Retina (tissue), 1 donor: ENCODE results near the gene BCAM.
A peak's percentile ranks its signal among the peaks of the same experiment; 100 is the strongest.

ENCODE experiments used
- DNase-seq: peaks from one replicate; pipeline ENCODE4 v3.0.0-alpha.2; 2016

The BCAM gene

GRCh38 chr19:44792281-44792680 lies 16.6 kb upstream of the BCAM start:
- no peak for DNase-seq

- DNase-seq = no peak
Observed at GRCh38 chr19:44794610-44795009, 14.3 kb upstream of the BCAM start.

- no peak for DNase-seq
Observed at GRCh38 chr19:44795398-44795987, 13.4 kb upstream of the BCAM start.

- DNase-seq = no peak
Observed at GRCh38 chr19:44796701-44797115, 12.2 kb upstream of the BCAM start.

GRCh38 chr19:44799627-44800346 lies 9.1 kb upstream of the BCAM start:
- DNase-seq = no peak

GRCh38 chr19:44800461-44800860 lies 8.4 kb upstream of the BCAM start:
- peak; percentile 78 for DNase-seq

GRCh38 chr19:44803442-44804428 lies 5.2 kb upstream of the BCAM start:
- DNase-seq = no peak

- no peak for DNase-seq
Observed at GRCh38 chr19:44806291-44806690, 2.6 kb upstream of the BCAM start.

GRCh38 chr19:44807162-44807561 lies 1.7 kb upstream of the BCAM start:
- no peak for DNase-seq

- DNase-seq = peak; percentile 63
Observed at GRCh38 chr19:44807652-44808462, 1.0 kb upstream of the BCAM start.

- no peak for DNase-seq
Observed at GRCh38 chr19:44809577-44810233, 802 bp downstream of the BCAM start.

- no peak for DNase-seq
Observed at GRCh38 chr19:44810234-44811121, 1.6 kb downstream of the BCAM start.

GRCh38 chr19:44811122-44811419 lies 2.2 kb downstream of the BCAM start:
- no peak for DNase-seq

GRCh38 chr19:44812142-44812718 lies 3.3 kb downstream of the BCAM start:
- no peak for DNase-seq

GRCh38 chr19:44813070-44813840 lies 4.4 kb downstream of the BCAM start:
- DNase-seq = no peak

GRCh38 chr19:44813841-44814470 lies 5.1 kb downstream of the BCAM start:
- DNase-seq = no peak

- DNase-seq = no peak
Observed at GRCh38 chr19:44814517-44814916, 5.6 kb downstream of the BCAM start.

GRCh38 chr19:44816301-44816700 lies 7.4 kb downstream of the BCAM start:
- peak; percentile 32 for DNase-seq

GRCh38 chr19:44817725-44818465 lies 9.0 kb downstream of the BCAM start:
- DNase-seq = no peak
